ENCODE data around the gene TRAF7.

Gene TRAF7

GRCh38 chr16:2226245-2226793 lies 70.7 kb downstream of the TRAF7 start:
- Histone ChIP-seq H2AFZ (ENCODE audit: low read length) (no peak overlapping the region), H3K9me2 (ENCODE audit: low read depth, low read length) (no peaks in the 10 kb centered on the region), H3K27ac (ENCODE audit: low read depth, low read length, poor library complexity, severe bottlenecking) (no peak overlapping the region), H3K27me3 (ENCODE audit: insufficient read depth, low read length) (no peaks in the 10 kb centered on the region), H4K20me1 (ENCODE audit: insufficient read depth, low read length) (no peaks in the 10 kb centered on the region), H3K9ac (ENCODE audit: low read length) (no peak overlapping the region; the same call in 1 of the 2 replicates), H3K4me1 (ENCODE audit: insufficient read depth, low read length, severe bottlenecking) (peaks cover 21% of the 10 kb centered on the region), H3K4me3 (ENCODE audit: low read depth, low read length, poor library complexity, severe bottlenecking) (no peak overlapping the region), H3K36me3 (ENCODE audit: insufficient read depth, low read length) (peaks cover 32% of the 10 kb centered on the region), H3K79me2 (ENCODE audit: insufficient read depth, low read length) (peaks cover 18% of the 10 kb centered on the region), H3K9me3 (ENCODE audit: low read length) (no peaks in the 10 kb centered on the region), H3K4me2 (ENCODE audit: low read length) (peak overlapping the region; percentile 16; the same call in 1 of the 2 replicates), H3F3A (ENCODE audit: insufficient read depth, low read length) (no peaks in the 10 kb centered on the region)
- no peak for TF ChIP-seq EZH2 (IDR thresholded peaks at IDR 0.05; ENCODE audit: borderline replicate concordance, low read length)
- no peak for TF ChIP-seq CTCF (IDR thresholded peaks at IDR 0.05; ENCODE audit: low read length)

GRCh38 chr16:2226918-2227317 lies 71.3 kb downstream of the TRAF7 start:
- peaks cover 18% of the 10 kb centered on the region for H3K79me2 ChIP-seq (ENCODE audit: insufficient read depth, low read length)

More at GRCh38 chr16:2226918-2227317, 71.3 kb downstream of the TRAF7 start:
- Histone ChIP-seq H3F3A (ENCODE audit: insufficient read depth, low read length) (no peaks in the 10 kb centered on the region), H3K9ac (ENCODE audit: low read length) (no peak overlapping the region), H3K4me3 (ENCODE audit: low read depth, low read length, poor library complexity, severe bottlenecking) (no peak overlapping the region), H3K36me3 (ENCODE audit: insufficient read depth, low read length) (peaks cover 38% of the 10 kb centered on the region), H2AFZ (ENCODE audit: low read length) (no peak overlapping the region), H3K4me2 (ENCODE audit: low read length) (no peak overlapping the region), H3K27ac (ENCODE audit: low read depth, low read length, poor library complexity, severe bottlenecking) (no peak overlapping the region), H3K4me1 (ENCODE audit: insufficient read depth, low read length, severe bottlenecking) (peaks cover 21% of the 10 kb centered on the region), H4K20me1 (ENCODE audit: insufficient read depth, low read length) (no peaks in the 10 kb centered on the region), H3K9me3 (ENCODE audit: low read length) (no peaks in the 10 kb centered on the region), H3K27me3 (ENCODE audit: insufficient read depth, low read length) (no peaks in the 10 kb centered on the region), H3K9me2 (ENCODE audit: low read depth, low read length) (no peaks in the 10 kb centered on the region)
- TF ChIP-seq CTCF (IDR thresholded peaks at IDR 0.05; ENCODE audit: low read length) (no peak), EZH2 (IDR thresholded peaks at IDR 0.05; ENCODE audit: borderline replicate concordance, low read length) (no peak)
